Transverse colon (tissue), 4 donors: Measurements from ENCODE around the gene TEX26. TPM values are rescaled to one million over a fixed set of nuclear protein-coding genes. Genes with fewer than 3 reads are reported as not detected.

Source experiments
- DNase-seq: peaks from one replicate; pipeline ENCODE4 v3.0.0-alpha.2; 2019
- H3K27ac ChIP-seq, 4 donors: fragments of 200-600 bp; sonication (generic); 2 replicates each; pipeline ENCODE4 v1.5.1; 2016 to 2018; ENCODE audit warnings: inconsistent platforms in 4 of 4
- H3K27me3 ChIP-seq: fragments of 200-600 bp; sonication (generic); 2 replicates; pipeline ENCODE4 v1.5.1; 2017; ENCODE audit warnings: inconsistent platforms
- H3K36me3 ChIP-seq, 4 donors: fragments of 200-600 bp; sonication (generic); 2 replicates each; pipeline ENCODE4 v1.5.1; 2017 to 2019; ENCODE audit warnings: inconsistent platforms in 4 of 4
- H3K4me1 ChIP-seq, 4 donors: fragments of 200-600 bp; sonication (generic); 2 replicates each; pipeline ENCODE4 v1.5.1; 2017 to 2020; ENCODE audit warnings: inconsistent platforms in 4 of 4
- H3K4me3 ChIP-seq, 4 donors: fragments of 200-600 bp; sonication (generic); 1 replicate in 1 of 4; 2 replicates in 3 of 4; pipeline versions ENCODE4 v1.5.1 to v1.6.1; 2017 to 2019; ENCODE audit warnings: inconsistent platforms in 4 of 4
- H3K9me3 ChIP-seq, 2 donors: fragments of 200-600 bp; sonication (generic); 2 replicates each; pipeline ENCODE4 v1.5.1; 2017 to 2019; ENCODE audit warnings: inconsistent platforms in 2 of 2
- EP300 ChIP-seq: sonication (generic); formaldehyde crosslinking; IDR thresholded peaks from one replicate; pipeline ENCODE4 v1.6.1; 2017; ENCODE audit warnings: antibody characterized with exemption, low read depth
- POLR2A ChIP-seq: fragments of 450-650 bp; IDR thresholded peaks from one replicate; pipeline ENCODE4 v1.6.1; 2016; ENCODE audit warnings: antibody characterized with exemption, mild to moderate bottlenecking, moderate library complexity
- POLR2AphosphoS5 ChIP-seq, 3 donors: sonication (generic); formaldehyde crosslinking; IDR thresholded peaks; one replicate each; pipeline ENCODE4 v1.6.1; 2016; ENCODE audit warnings: antibody characterized with exemption in 3 of 3
- WGBS, 2 donors: methylation state at CpG; one replicate each; pipeline ENCODE4 v1.1.5; 2018; ENCODE audit warnings: low coverage in 1 of 2; 5-methylcytosine and 5-hydroxymethylcytosine counted together
- in situ Hi-C, 4 donors: fragments of 200-750 bp; cut with MboI; loops; one replicate each; pipeline versions ENCODE4 v1.15.0 to v1.15.1; 2017; ENCODE audit warnings: low sequenced_read_pairs in 3 of 4, low pct_ligation_motif_present in 1 of 4, low pct_unique_long_range_greater_than_20kb in 1 of 4
- intact Hi-C: fragments of 100-400 bp; cut with DNase I; formaldehyde crosslinking; loops from one replicate; pipeline ENCODE4 v1.15.1; 2023; ENCODE audit warnings: low total_unique reads
- total RNA-seq, 4 donors: library from RNA; depleted of rRNA; stranded (reverse); fragments of >200 nt; gene quantifications; one replicate each; pipeline ENCODE4 v1.1.0, GENCODE V29; 2016
- TF ChIP-seq, protein P1 (sequence below), 5 experiments: fragments of 200-600 bp in 3 of 5; fragments of 450-650 bp in 2 of 5; sonication (generic) in 3 of 5; IDR thresholded peaks; 1 replicate in 2 of 5; 2 replicates in 3 of 5; pipeline ENCODE4 v1.5.1; 2016 to 2017; ENCODE audit warnings: antibody characterized with exemption in 5 of 5, inconsistent platforms in 3 of 5, mild to moderate bottlenecking in 2 of 5, moderate library complexity in 1 of 5

Gene TEX26
- total RNA-seq, 4 donors from 2014 or later: not detected

DNA sequence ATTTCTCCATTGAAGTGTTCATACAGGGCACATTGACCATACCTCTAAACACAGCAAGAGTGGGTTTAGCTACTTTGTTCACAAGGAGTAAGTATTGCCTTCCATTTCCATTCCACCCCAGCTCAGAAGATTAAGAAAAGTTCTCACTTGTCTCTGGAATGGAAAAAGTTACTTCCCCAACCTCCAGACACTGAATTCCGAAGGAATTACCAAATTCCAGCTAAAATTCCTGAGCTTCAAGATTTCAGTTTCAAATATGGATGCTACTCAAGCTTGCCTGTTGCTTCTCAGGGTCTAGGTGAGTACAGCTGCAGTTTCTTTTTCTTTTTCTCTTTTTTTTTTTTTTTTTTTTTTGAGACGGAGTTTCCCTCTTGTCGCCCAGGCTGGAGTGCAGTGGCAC lies 33.6 kb downstream of the TEX26 start:
- intact Hi-C loops: no loop called here
- DNase-seq: no peak
- Histone ChIP-seq H3K27ac (no peak overlapping the region), H3K9me3 (no peaks in the 10 kb centered on the region), H3K4me3 (no peak overlapping the region), H3K36me3 (no peaks in the 10 kb centered on the region), H3K4me1 (peaks cover 0 to 4% (median 1%) of the 10 kb centered on the region in 4 donors), H3K27me3 (no peaks in the 10 kb centered on the region)
- TF ChIP-seq POLR2AphosphoS5 (IDR thresholded peaks at IDR 0.05): no peak
- TF ChIP-seq, protein P1, sequence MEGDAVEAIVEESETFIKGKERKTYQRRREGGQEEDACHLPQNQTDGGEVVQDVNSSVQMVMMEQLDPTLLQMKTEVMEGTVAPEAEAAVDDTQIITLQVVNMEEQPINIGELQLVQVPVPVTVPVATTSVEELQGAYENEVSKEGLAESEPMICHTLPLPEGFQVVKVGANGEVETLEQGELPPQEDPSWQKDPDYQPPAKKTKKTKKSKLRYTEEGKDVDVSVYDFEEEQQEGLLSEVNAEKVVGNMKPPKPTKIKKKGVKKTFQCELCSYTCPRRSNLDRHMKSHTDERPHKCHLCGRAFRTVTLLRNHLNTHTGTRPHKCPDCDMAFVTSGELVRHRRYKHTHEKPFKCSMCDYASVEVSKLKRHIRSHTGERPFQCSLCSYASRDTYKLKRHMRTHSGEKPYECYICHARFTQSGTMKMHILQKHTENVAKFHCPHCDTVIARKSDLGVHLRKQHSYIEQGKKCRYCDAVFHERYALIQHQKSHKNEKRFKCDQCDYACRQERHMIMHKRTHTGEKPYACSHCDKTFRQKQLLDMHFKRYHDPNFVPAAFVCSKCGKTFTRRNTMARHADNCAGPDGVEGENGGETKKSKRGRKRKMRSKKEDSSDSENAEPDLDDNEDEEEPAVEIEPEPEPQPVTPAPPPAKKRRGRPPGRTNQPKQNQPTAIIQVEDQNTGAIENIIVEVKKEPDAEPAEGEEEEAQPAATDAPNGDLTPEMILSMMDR (IDR thresholded peaks at IDR 0.05): no peak
- no peak for TF ChIP-seq POLR2A
- in situ Hi-C loops: no loop called here
- WGBS, 2 donors: 83 to 85% methylated on average over 1 to 3 of the region's 3 CpGs

DNA sequence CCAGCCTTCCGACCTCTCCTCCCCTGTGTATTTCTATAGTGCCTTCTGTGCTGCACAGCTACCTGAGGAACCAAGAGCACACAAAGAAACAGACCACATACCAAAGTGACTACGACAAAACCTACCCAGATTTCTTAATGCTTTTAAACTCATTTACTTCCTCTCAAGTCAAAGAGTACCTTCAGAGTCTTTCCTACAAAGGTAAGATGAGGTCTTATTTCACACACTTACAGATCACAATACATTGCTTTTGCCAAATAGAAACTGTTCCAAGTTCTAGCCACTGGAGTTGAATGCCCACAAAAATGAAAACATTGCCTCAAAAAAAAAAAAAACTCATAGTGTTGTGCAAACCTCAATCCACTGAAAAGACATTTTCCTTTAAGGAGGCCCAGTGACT lies 36.4 kb downstream of the TEX26 start:
- no peaks in the 10 kb centered on the region for H3K9me3 ChIP-seq
- no peaks in the 10 kb centered on the region for H3K27me3 ChIP-seq
- H3K4me1 ChIP-seq: peaks cover 0 to 10% (median 3%) of the 10 kb centered on the region in 4 donors
- in situ Hi-C loops (no loop called here), intact Hi-C loops (no loop called here)
- no peaks in the 10 kb centered on the region for H3K36me3 ChIP-seq
- H3K4me3 ChIP-seq: no peak overlapping the region
- DNase-seq: no peak
- WGBS, 2 donors: 50 to 56% methylated on average over 2 of the region's 2 CpGs
- TF ChIP-seq POLR2A (no peak), POLR2AphosphoS5 (IDR thresholded peaks at IDR 0.05) (no peak), EP300 (no peak)
- TF ChIP-seq, protein P1 (IDR thresholded peaks at IDR 0.05): no peak
- H3K27ac ChIP-seq: no peak overlapping the region

DNA sequence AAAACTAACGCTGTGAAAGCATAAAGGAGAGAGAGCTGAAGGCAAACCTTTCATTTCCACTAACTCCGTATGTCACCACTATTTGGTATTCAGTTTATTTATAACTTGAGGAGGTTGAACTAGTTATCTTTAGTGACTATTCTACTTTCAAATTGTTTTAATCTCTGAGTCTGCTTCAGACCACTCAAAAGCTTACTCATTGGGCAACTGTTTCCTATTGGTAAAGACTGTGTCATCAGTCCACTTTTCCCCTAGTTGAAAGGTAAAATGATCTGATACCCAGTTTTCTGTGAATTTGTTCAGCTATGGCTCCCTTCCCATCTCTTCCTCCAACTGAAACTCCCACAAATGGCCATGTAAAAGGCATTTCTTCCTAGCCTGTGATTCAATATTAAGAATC lies 39.1 kb downstream of the TEX26 start:
- 71 to 73% methylated on average over 2 of the region's 2 CpGs for WGBS, 2 donors
- Histone ChIP-seq H3K9me3 (no peaks in the 10 kb centered on the region), H3K4me1 (peaks cover 0 to 7% (median 2%) of the 10 kb centered on the region in 4 donors), H3K27ac (no peak overlapping the region), H3K36me3 (no peaks in the 10 kb centered on the region), H3K4me3 (no peak overlapping the region), H3K27me3 (no peaks in the 10 kb centered on the region)
- intact Hi-C loops (no loop called here), in situ Hi-C loops (no loop called here)
- TF ChIP-seq EP300 (no peak), POLR2A (no peak)
- TF ChIP-seq, protein P1 (IDR thresholded peaks at IDR 0.05): no peak
- no peak for DNase-seq

DNA sequence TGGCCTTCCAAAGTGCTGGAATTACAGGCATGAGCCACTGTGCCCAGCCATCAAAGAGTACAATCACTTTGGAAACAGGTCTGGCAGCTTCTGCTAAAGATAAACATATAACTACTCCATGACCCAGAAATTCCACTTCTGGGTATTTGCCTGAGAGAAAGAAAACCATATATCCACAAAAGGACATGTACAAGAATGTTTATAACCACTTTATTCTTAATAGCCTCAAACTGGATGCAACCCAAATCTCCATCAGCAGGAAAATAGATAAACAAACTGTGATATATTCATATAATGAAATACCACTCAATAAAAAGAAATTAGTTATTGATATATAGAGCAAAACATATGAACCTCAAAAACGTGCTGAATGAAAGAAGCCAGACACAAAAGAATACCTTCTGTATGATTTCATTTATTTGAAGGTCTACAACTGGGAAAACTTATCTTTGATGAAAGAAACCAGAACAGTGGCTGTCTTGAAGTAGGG lies 40.5 kb downstream of the TEX26 start:
- Histone ChIP-seq H3K9me3 (no peaks in the 10 kb centered on the region), H3K36me3 (no peaks in the 10 kb centered on the region), H3K4me1 (peaks cover 0 to 7% (median 2%) of the 10 kb centered on the region in 4 donors), H3K27me3 (no peaks in the 10 kb centered on the region), H3K27ac (no peak overlapping the region), H3K4me3 (no peak overlapping the region)
- in situ Hi-C loops: no loop called here
- no peak for DNase-seq
- 0% methylated on average over 1 of the region's 1 CpG for WGBS, 2 donors
- intact Hi-C loops: no loop called here
- no peak for TF ChIP-seq POLR2A
- TF ChIP-seq EP300: no peak
- TF ChIP-seq, protein P1 (IDR thresholded peaks at IDR 0.05): no peak
- no peak for TF ChIP-seq POLR2AphosphoS5 (IDR thresholded peaks at IDR 0.05)
